CD4-positive, alpha-beta T cell treated with Interleukin-17A for 4 hours (primary cell): ENCODE measurements around the gene ERN1.

Experiments used
- DNase-seq: peaks from one replicate; pipeline ENCODE4 v3.0.0-alpha.2; 2020; ENCODE audit warnings: mixed read lengths

Gene ERN1

DNA sequence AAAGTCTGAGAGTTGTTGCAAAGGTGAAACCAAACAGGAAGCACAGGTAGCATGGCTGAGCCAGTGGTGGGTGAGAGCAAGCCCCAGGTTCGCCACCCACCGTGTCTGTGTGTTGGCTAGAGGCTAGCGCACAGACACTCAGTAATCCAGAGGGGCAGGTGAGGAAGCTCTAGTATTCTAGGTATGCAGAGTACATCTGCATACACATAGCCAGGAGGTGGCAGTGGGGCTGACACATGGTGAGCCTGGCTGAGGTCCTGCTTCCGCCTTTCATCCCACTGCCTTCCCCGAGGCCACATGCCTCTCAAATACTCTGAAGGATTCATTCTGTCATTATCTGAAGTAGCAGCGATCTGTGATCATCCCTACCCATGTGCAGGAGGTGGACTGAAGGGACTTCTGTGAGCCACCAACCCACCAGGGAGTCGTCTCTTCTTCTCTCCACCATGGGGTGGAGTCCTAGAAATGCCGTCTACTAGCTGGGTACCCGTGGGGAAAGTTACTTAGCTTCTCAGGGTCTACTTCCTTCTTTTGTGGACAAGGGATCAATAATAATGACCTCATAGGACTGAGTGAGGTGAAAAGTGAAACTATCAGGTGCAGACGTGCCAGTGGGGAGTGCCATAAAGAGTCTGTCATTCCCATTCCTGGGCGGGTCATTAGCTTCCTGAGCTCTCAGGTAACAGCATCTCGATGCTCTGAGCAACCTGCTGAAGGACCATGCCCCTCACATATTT is 73.5 kb downstream of the ERN1 start:
- DNase-seq, result peak; percentile 17

DNA sequence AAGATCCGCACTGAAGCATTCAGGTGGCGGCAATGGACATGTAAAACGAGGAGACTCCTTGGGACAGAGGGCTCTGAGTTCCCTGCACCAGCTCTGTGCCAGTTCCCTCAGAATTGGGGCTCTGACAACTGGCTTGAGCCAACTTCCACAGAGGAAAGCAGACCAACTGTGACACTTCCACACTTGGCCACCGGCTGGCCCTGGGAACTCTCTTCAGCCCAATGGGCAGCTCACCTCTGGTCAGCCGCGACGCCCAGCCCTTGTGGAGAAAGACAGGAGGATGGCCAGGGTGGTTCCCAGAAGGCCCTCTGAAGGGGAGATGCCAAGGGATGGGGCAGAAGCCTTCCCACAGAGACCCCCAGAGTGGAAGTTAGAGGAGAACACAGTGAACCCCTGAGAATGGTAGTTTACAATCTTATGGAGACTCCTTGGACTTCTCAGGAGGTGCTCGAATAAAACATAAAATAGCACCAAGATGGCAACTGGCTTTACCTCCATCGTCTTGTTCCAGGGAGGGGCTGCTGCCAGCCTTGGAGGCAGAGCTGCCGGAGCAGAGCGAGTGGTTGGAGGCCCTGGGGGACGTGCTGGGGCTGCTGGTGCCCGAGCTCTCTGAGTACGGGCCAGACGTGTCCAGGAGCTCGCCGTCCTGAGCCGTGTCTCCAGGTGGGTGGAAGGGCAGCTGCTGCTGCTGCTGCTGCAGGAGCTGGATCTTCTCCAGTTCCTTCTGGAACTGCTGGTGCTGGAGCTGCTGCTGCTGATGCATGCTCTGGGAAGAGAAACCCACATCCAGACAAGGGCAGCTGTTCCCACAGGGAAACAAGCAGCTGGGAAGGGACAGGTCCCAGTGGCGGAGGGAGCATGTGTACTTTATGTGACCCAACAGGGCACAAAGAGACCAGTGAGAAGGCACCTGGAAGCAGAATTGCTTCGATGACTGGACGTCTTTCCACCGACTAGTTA is 74.5 kb downstream of the ERN1 start:
- DNase-seq, result no peak

DNA sequence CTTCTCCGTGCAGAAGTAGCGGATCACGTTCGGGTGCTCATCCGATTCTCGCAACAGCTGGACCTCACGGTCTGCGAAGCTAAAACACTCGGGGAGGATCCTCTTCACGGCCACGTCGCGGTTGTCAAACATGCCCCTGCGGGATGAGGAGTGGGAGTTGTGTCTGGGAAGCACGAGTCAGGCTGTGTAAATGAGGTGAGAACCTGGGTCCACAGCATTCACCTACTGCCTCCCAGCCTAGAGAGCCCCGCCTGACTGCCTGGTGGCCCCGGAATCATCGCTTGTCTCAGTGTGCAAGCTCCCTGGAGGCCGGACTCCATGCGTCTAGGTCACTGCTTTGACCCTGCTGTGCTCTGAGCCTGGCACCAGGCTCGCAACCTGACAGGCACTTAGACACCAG is 75.6 kb downstream of the ERN1 start:
- DNase-seq, result no peak

- no peak for DNase-seq
Observed at GRCh38 chr17:64053101-64053500, 76.8 kb downstream of the ERN1 start.

GRCh38 chr17:64051153-64051552 is 78.8 kb downstream of the ERN1 start:
- peak; percentile 29 for DNase-seq

DNA sequence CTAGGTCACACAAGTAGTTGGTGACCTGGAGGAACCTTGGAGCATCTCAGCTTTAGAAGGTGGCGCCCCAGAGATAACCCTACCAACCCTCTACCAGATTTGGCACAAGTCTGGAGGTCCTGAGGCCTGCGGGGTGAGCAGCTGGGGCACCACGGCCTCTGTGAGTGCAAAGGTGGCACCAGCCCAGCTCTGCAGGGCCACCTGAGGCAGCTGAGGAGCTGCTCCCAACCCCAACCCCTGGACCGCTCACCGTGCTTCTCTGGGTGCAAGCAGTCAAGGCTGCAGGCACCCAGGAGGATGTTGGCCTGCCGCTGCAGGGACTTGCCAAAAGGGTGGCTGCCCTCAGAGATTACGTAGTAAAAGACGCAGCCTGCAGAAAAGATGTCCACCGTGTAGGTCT is 81.1 kb downstream of the ERN1 start:
- DNase-seq, result no peak

DNA sequence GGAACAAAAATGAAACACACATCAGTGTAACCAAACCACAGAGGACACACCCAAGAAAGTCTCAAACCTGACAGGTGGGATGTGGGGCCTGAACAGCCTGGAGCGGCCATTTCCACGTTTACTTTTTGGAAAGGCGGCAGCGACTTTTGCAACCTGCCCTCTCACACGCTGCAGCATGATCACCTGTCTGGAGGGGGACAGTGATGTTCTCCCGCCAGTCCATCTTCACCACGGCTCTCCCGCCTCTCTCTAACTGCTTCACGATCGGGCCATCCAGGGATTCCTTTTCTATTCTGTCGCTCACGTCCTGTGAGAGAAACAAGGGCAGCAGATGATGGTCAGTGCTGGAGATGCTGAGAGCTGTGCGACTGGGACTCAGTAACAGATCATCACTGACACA is 84.8 kb downstream of the ERN1 start:
- no peak for DNase-seq

DNA sequence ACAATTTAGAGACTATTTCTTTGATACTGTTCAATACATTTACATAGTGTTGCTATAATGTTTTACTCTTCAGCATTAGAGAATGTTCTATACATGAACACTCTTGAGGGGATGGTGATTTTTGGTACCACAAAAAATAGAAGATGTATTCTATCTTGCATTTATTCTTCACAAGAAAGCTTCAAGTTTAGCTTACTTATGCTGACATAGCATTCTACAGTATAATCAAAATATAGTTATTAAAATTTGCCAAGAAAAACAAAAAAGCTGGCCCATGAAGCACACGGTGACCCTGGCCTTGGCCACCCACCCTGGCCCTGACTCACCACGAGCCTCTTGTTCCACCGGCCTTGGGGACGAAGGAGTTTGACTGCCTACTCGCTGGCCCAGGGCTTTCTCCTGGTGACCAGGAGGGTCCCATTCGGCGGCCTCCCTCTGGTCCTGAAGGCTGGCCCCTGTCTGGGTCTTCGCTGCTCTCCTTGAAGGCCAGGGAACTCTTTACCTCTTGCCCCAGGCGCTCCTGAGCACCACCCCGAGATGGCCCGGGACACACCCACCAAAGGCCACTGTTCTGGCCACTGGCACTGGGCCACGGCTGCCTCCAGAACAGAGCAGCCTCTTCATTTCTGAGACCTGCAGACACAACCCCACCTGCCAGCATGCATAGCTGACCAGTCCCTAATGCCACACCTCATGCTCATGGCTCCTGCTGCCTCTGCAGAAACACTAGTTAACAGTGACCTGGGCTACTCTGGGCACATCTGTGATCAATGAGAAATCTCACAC is 87.1 kb downstream of the ERN1 start:
- DNase-seq, result no peak

GRCh38 chr17:64041912-64042311 is 88.0 kb downstream of the ERN1 start:
- no peak for DNase-seq

DNA sequence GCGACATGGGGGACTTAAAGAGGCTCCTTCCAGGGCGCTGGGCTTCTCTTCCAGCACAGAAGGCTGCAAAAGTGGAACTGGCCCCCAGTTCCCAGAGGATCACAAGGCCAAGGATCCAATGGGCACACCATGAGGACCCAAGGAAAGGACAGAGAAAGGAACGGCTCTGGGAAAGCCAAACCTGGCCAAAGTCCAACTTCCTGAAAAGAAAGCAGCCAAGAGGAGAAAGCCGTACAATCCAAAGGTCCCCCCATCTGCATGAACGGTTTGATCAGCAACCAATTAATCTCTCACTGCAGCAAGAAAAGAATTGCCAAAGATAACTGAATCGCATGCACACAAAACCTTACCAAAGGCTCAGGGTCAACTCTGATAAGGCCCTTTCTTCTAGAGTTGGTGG is 89.7 kb downstream of the ERN1 start:
- DNase-seq, result no peak

DNA sequence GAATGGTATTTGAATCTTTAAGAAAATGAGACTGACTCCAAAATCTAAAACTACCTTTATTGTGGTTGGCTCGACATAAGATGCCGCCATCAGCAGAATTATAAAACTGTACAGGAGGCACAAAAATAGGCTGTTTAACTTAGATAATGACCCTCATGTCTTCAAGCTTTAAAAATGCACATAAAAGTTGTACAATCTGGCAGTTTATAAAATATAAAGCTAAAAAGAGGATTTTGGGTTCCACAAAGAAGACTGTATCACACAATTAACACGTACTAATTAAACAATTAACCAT is 90.9 kb downstream of the ERN1 start:
- no peak for DNase-seq

GRCh38 chr17:64038331-64039105 is 91.4 kb downstream of the ERN1 start:
- no peak for DNase-seq

- DNase-seq, result no peak
Observed at GRCh38 chr17:64037802-64038201, 92.1 kb downstream of the ERN1 start.

GRCh38 chr17:64037180-64037579 is 92.8 kb downstream of the ERN1 start:
- no peak for DNase-seq

DNA sequence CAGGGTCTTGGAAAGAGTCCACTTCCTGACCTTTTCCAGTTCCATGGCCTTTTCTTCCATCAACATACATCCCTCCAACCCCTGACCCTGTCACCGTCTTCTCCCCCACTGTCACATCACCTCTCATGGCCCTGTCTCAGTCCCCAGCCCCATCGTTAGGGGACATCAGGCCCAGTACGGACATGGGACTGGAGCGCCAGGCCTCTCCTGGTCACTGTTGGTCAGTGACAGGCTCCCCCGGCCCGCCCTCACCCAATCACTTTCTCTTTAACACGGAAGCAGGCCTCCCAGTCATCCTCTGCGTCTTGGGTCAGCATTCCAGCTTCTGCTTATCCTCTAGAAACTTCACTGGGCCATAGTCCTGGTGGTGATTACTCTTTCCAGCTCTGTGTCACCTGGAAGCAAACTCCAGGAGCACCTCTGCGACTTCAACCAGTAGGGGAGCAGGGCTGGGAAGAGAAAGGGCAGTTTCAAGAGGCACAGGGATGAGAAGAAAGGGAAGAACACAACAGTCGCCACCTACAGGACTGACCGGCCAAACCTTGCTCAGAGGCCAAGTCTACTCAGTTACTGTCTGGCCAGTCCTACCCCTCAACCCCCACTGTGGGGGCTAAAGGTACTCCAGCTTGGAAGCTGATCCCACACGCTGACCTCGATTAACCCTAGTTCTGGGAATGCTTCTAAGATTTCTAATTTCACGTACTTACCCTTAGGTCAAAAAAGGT is 93.6 kb downstream of the ERN1 start:
- no peak for DNase-seq

GRCh38 chr17:64032081-64032480 is 97.9 kb downstream of the ERN1 start:
- no peak for DNase-seq

DNA sequence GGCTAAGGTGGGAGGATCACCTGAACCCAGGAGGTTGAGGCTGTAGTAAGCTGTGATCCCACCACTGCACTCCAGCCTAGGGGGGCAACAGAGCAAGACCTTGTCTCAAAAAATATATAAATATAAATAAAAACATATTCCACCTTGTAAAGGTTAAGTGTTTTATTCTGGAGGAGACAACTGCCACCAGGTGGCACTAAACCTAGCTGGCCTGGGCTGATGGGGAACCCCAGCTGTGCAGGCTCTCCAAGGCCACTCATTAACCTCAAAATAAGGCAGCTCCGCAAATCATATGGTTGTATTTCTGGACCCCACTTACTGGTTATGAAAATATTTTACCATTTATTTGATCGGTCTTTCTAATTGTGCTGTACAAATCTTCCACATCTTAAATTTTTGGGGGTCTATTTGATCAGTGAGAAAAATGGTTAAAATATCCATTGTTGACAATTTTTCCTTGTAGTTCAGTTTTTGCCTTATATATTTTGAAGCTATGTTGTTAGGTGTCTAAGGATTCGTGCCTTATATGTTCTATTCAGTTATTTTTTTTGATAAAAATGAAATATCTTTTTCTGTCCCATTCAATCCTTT is 101.0 kb downstream of the ERN1 start:
- peak; percentile 82 for DNase-seq

DNA sequence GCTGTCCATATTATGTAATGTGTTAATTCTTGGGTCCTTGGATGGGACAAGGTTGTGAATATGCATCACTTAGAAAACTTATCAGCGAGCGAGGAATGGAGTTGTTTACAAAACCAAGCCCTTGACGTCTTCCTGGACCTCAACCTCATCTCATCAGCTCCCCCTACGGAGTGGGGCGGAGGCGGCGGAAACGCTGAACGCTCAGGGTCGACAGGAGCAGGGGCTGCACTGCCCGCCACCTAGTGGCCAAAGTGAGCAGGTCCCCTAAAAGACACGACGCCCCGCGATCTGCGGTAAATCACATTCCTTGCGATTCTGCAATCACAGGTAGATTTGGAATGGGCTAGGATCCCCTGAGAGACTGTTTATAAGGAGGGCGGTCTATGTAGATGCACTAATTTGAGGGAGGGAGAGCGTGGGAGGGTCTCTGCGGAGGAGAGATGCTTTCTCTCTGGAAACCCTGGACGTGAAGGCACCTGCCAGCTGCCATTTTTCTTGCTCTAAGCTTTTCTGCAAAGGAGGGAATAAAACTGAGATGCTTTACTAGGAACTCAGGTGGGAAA is 104.1 kb downstream of the ERN1 start:
- peak; percentile 93 for DNase-seq

- peak; percentile 65 for DNase-seq
Observed at GRCh38 chr17:64024781-64025731, 104.9 kb downstream of the ERN1 start.

DNA sequence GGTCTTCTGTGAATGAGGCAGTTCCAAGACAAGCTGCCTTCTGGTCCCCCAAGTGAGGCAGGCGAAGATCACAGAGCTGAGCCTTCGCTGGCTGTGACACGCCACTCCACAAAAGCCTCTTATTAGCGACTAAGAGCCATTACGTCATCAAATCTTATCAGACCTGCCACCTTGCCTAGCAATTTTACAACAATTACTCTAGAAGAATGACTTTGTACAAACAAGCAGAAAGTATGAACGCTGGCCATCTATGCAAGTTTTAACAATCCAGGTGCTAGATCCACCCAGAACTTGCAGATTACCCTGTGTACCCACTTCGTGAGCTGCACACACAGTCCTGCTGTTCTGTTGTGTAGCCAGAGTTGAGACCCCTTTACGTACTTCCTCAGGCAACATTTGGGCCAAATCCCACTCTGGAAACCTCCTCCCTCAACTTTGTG is 105.7 kb downstream of the ERN1 start:
- no peak for DNase-seq
